GM21825 (cell line): ENCODE results near the gene LRRTM4.
"Not testable (repeated sequence)": the region's sequence is repeated elsewhere in the genome, so short reads cannot be mapped to it uniquely, and the experiment has no call there.

Experiments
- ATAC-seq: cut with Tn5 transposase; IDR thresholded peaks from one replicate; pipeline ENCODE4 v1.9.1; 2021; ENCODE audit warnings: mild to moderate bottlenecking, moderate library complexity; ENCODE audit not compliant: unreplicated experiment

LRRTM4 gene

DNA sequence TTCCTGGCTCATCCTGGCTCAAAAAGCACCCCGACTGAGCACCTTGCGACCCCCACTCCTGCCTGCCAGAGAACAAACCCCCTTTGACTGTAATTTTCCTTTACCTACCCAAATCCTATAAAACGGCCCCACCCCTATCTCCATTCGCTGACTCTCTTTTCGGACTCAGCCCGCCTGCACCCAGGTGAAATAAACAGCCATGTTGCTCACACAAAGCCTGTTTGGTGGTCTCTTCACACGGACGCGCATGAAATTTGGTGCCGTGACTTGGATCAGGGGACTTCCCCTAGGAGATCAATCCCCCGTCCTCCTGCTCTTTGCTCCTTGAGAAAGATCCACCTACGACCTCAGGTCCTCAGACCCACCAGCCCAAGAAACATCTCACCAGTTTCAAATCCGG is 433.8 kb downstream of the LRRTM4 start:
- not testable (repeated sequence) for ATAC-seq

DNA sequence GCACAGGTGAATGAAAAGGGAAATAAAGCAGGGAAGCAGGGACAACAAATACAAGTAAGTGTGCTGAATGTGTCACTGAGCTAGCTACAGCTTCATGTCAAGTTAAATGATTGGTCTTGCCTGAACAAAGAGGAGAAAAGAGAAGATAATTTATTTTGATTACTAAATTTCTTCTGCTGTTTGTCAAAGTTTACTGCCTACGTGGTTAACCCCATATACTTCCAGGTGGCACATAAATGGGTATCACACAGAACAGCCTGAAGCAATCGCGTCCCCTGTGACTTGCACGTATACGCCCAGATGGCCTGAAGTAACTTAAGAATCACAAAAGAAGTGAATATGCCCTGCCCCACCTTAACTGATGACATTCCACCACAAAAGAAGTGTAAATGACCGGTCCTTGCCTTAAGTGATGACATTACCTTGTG is 434.2 kb downstream of the LRRTM4 start:
- ATAC-seq = no peak

DNA sequence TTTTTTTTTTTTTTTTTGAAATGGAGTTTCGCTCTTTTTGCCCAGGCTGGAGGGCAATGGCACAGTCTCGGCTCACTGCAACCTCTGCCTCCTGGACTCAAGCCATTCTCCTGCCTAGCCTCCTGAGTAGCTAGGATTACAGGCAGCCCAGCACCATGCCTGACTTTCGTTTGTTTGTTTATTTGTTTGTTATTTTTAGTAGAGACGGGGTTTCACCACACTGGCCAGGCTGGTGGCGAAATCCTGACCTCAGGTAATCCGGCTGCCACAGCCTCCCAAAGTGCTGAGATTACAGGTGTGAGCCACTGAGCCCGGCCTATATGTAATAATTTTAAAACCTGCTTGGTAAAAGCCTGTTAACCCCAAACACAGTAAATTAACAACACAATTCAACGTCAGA is 435.7 kb downstream of the LRRTM4 start:
- no peak for ATAC-seq

DNA sequence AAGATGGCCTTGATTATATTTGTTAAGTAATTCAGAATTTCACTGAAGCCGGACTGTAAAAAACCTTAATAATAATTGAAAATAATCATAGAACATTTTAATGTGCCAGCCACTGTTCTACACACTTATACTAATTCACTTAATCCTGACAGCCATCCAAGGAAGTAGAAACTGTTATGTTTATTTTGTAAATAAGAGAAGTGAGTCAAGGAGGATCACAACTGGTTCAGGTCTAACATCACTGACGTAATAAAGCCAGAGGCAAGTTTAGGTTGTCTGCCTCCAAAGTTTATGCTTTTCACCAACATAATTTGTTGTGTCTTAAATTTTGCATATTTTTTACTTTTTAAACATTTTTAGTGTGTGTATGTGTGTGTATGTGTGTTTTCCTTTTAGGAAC is 436.1 kb downstream of the LRRTM4 start:
- ATAC-seq = no peak

DNA sequence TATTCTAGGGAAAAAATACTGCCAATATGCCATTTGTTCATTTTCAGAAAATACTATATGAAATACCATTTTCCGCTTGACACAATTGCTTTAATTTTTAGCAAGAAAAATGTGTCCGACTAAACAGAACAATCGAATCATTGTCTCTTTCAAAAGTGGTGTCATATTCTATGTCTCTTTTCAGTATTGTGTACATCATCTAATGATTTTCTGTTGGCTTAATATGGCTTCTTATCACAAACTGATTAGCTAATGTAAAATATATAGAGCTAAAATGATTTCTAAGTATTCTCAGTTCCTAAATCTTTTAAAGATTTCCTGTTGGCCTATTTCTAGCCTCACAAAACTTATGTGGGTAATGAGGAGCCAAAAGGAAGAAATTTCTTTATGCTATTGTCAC is 436.6 kb downstream of the LRRTM4 start:
- ATAC-seq = no peak

DNA sequence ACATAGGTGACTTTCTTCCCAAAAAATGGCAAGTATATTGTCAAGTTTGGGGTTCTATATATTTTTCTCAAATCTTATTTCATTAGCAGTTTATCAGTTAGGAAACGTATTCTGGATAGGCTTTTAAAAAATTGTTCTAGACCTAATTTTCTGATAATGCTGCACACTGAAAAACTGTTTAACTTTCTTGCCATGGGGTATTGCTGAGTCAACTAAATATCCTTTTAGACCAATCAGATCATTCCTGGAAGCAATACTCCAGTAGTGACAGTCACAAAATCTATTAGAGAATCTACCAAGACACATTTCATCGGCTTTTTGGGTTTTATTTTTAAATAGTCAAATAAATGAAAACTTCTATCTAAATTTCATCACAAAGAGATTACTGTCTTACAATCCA is 440.6 kb downstream of the LRRTM4 start:
- ATAC-seq = no peak

DNA sequence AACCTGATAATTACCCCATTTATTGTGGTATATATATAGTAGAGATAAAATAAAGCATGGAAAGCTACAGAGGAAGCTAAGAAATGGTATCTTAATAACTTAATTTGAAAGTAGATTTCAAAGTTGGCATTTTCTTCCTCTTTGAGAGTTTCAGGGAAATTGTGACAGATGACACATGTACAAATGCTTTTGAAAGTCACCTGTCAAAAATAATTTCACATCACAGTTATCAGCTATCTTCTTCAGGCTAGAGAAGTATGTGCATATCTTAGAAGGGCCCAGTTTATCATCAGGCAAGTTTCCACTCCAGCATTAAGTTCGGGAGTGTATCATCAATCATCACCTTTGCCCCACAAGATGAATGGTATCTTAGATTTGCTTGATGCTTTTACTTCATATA is 457.9 kb downstream of the LRRTM4 start:
- no peak for ATAC-seq

DNA sequence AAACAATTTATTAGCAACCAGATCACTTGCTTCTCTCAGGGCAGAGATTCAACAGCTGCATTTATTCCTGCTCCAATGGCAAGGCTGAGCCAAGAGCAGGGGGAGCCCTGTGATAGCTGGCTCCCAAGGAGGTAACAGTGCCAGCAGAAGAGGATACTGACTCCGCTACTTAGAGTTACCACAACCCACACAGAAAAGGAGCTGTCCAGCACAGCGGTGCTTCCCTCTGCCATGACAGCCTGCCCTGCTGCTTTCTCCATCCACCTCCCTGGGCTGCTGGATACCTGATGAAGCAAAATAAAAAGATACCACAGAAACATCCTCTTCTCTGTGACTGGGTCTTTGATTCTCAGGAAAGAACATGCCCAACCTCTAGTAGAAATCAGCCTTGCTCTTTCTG is 467.2 kb downstream of the LRRTM4 start:
- no peak for ATAC-seq

DNA sequence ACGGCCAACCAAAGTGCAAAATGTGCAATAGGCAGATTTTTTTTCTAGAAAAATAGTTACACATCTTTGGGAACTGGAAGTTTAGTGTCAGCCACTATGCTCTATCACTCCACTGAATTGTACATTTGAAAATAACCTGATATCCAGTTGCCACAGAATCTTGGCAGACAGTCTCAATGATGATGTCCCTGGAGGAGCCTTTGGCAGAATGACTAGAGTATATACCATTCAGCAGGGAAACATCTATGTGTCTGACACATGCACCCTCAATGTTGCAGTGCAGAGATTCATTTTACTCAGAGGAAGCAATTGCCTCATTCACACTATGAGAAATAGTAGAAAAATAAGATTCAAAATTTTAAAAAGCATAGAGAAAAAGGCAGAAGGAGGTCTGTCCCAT is 475.8 kb downstream of the LRRTM4 start:
- no peak for ATAC-seq

DNA sequence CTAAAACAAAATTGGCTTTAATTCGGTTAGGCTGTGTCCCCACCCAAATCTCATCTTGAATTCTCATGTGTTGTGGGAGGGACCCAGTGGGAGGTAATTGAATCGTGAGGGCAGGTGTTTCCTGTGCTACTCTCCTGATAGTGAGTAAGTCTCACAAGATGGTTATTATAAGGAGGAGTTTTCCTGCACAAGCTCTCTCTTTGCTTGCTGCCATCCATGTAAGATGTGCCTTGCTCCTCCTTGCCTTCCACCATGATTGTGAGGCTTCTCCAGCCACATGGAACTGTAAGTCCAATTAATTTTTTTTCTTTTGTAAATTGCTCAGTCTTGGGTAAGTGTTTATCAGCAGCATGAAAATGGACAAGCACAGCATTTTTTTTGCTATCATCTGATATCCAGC is 476.7 kb downstream of the LRRTM4 start:
- ATAC-seq = not testable (repeated sequence)

DNA sequence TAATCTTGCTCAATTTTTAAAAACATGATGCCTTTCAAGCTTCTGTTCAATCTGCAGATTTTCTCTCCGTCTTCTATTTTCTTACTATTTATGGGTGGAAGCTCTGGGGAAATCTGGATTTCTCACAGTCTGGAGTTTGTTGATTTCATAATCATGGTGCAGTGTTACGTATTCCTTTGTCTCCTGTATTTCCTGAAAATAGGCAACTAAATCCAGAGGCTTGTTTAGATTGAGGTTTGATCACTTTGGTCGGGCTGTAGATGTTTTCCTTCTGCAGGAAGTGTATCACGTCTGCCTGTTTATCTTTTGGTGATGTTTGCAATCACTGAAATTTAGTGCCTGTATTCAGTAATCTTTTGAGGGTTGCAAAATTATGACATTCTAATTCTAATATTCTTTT is 487.7 kb downstream of the LRRTM4 start:
- no peak for ATAC-seq

DNA sequence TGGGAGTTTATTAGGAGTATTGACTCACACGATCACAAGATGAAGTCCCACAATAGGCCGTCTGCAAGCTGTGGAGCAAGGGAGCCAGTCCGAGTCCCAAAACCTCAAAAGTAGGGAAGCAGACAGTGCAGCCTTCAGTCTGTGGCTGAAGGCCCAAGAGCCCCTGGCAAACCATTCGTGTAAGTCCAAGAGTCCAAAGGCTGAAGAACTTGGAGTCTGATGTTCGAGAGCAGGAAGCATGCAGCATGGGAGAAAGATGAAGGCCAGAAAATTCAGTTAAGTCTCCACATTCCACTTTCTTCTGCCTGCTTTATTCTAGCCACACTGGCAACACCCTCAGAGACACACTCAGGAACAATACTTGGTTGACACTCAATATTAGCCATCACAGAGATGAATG is 492.9 kb downstream of the LRRTM4 start:
- not testable (repeated sequence) for ATAC-seq

DNA sequence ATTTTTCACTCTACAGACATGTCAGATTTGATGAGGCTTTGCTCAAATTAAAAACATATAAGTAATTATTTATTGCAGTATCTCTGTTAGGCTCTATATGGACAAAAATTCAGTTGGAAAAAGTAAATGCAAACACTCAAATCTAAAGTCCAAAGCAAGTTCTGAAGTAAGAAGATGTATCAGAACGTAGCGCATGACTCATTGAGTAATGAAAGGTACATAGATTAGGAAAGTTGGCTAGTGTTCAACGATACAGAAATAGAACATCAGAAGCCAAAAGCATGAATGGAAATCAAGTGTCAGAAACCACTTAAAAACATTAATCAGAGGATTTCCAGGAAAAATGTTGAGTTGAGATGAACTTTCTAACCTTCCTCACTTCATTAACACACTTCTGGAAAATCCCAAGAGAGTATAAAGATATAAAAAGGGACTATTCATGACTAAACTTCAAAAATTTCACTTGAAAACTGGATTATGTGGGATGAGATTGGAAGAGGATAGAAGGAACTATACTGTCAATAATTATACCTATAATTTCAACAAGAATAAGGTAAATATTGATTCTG is 494.1 kb downstream of the LRRTM4 start:
- ATAC-seq = no peak

DNA sequence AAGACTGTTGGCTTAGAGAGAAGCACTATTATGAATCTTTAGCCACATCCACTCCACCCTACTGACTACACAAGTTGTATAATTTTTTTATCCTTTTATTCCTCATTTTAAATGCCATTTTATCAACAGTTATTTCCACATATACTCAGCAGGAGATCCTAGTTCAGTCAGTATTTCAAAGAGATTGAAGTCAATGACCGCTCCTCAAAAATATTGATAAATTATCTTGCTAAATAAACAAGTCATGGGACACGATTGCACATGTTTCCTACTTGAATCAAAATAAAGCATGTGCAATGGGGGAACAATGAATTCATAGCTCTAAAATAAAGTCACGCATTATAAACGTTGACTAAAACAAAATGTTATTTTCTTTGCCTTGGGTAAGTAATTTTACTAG is 496.5 kb downstream of the LRRTM4 start:
- ATAC-seq = no peak

DNA sequence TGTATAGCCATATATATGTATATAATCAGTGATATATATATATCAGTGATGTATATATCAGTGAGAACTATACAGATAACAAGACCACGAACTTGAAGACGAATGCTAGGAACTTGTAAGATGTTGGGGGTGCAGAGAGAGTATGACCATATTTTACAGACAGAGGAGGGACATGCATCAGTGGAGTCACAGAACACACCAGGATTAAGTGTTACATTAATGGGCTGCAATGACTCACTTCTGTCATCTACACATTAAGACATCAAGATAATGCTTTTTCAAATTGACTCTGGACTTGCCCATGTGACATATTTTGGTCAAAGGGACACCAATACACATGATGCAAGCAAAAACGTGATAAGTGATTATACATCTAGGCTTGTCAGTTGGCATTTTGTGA is 501.0 kb downstream of the LRRTM4 start:
- ATAC-seq = no peak

DNA sequence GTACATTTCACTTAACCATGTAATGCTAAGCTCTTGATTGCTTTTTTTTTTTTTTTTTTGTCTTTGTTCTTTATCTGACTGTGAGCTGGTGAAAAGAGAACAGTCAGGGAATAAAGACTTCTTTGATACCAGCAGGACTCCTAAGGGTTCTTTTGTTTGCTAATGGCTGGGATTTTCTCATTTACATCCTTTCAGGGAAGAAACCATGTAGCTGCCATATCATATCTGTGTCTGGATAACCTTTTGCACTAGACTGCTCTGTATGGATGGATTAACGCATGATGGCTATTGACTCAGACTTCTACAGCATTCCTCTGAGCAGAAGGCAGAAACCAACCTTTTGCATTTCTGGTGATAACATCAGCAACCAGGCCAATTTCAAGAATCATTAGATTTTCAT is 504.0 kb downstream of the LRRTM4 start:
- ATAC-seq = no peak

DNA sequence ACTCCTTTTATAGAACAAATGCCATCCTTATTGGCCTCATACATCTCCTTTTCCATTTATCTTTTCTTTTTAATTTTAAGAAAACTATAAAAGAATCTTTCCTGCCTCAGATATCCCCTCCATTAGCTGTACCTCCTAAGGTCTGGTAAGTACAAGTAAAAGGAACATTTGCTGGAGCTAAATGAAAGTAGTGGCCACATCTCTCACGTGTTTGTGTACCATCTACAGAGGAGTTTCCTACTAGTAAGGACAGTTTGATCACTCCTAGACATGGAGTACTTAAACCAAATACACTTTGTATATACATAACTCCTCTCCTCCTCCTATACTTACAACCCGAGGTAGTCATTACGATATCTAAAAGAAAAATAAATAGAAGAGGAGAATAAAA is 504.8 kb downstream of the LRRTM4 start:
- ATAC-seq = no peak

DNA sequence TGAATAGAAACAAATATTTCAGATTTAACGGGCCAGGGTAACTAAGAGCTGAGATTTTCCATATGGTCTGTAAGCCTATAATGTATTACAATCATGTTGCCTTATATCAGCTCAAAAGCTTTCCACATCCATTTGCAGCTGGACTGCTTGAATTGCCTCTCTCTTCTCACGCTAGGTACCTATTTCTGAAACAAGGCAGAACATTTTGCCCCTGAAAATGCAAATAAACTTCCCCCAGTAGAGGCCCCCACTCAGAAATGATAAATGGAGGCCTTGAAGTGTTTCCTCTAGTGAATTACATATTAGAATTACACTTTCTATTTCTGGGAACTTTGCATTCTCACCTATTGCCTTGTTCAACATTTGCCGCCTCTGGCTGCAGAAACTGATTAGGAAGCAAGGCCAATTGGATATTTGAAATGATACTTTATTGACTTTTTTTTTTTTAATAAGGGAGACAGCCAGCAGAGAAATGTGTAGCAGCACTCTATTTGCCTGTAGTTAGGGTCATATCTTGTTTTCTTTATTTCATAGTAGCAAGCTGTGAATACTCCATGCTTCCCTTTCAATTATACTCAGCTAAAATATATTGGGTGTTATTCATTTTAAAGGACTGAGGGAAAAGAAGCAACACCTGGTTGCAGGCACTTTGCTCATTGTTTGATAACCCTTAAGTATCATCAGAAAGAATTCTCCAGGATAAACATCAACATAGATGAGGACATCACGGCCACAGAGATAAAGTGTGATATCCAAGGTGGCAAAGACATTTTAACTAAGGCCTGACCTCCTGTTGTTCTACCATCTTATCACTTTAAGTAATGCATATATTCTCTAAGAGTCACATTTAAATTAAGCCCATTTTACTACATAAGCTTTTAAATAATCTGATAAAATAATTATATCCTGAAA is 505.5 kb downstream of the LRRTM4 start:
- ATAC-seq = no peak

DNA sequence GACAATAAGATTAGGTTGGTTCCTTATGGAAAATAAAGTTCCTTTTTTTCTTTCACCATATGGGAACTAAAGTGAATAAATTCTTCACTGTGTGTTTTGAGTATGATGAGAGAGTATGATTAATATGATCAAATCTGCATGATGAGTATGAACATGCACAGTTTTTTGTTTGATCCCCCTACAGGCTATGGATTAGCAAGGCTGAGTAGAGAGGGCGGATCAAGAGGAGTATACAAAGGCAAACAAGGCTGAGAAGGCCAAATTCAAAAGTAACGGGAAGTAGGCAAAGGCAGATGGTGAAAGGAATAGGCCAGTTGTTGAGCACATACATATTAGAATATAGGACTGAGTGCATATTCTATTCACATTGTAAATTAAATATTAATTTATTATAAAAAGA is 508.2 kb downstream of the LRRTM4 start:
- no peak for ATAC-seq

DNA sequence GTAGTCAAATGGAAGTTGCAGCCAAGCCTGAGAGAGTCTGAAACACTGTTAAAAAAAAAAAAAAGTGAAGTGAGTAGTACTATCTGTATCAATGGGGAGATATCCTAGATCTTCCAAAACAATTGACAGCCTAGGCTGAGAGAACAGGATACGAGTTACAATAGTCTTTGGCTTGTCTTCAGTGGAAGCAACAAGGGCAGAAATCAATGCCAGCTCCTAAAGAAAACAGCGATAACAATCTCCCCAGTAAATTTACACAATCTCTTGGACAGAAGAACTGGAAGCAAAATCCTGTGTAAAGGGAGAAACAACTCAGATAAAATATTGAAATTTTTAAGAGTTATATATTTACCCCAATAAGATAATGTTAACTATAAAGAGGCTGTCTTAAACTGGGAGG is 508.7 kb downstream of the LRRTM4 start:
- no peak for ATAC-seq

DNA sequence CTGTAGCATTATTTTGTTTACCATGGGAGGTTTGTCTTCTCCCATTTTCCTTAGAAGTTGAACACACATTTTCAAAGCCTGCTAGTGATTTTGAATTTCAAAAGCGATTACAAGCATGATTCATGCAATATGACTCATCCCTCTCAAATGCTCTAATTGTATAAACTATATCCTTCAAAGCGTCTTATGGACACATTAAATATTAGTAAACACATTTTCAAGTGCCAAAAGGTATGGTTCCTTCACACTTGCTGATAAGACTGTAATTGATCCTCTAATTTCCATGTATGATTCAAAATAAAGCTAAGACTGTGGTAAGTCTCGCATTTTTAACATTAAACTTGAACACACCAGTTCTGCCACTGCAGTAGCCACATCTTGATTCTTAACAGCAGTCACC is 512.9 kb downstream of the LRRTM4 start:
- ATAC-seq = no peak

DNA sequence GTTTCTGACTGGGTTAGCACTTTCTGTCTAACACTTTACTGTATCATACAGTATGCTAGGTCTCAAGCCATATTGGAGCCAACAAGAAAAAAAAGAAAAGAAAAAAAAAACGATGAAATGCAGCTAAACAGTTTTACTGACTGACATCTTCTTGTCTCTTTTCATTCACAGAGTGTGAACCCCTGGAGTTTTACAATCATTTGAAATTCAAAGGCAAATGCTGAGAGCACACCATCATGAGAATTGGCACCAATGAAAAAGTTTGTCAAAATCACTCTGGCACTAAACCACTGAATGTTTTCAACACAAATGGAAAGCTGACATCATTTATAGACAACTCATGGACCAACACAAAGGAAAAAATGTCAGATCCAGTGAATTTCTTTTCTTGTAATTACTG is 513.3 kb downstream of the LRRTM4 start:
- ATAC-seq = no peak

DNA sequence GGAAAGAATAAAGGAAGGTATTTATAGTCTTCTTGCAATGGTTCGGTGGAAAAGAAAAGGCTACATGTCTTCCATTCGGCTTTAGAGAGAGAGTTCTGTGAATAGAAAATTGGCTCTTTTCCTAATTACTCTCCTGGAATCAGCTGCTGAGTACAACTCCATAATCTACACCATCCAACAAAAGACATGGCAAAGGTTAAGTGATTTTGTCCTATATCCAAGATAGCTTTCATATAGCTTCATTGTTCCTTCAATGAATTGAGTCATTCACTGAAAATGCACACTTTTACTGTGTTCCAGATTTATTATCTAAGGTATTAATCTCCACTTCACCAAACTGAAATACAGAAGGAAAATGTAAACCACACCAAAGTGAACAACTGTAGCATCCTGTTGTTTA is 514.5 kb downstream of the LRRTM4 start:
- no peak for ATAC-seq
